Panc1 (cell line): ENCODE results near the gene SYT1. TPM values are rescaled to one million over a fixed set of nuclear protein-coding genes. Genes with fewer than 3 reads are reported as not detected.

Source experiments
- ATAC-seq: fragments of 200-7000 bp; cut with Tn5 transposase; 2 replicates; pipeline ENCODE4 v1.9.1; 2020; ENCODE audit warnings: mild to moderate bottlenecking, moderate library complexity
- BruUV-seq: library from RNA; stranded (reverse); fragments of 400-500 nt; replicated peaks from 2 replicates; lab custom pipeline; 2021; lab: Mats Ljungman, UMichigan
- CTCF ChIA-PET: fragments of 300-600 bp; sonication (Branson Sonifier 250); formaldehyde crosslinking; loops from one replicate; lab custom pipeline; 2022; ENCODE audit warnings: antibody characterized with exemption; lab: Charles Lee
- POLR2A ChIA-PET: fragments of 300-600 bp; sonication (Branson Sonifier 250); formaldehyde crosslinking; loops from one replicate; lab custom pipeline; 2022; ENCODE audit warnings: antibody characterized with exemption; lab: Charles Lee
- DNase-seq: peaks from one replicate; pipeline ENCODE4 v3.0.0-alpha.2; 2010; ENCODE audit warnings: low read depth, low spot score
- H3K27ac ChIP-seq: 2 replicates; pipeline ENCODE4 v1.5.1; 2011; ENCODE audit warnings: mild to moderate bottlenecking, low read length, inconsistent platforms
- H3K27me3 ChIP-seq: fragments of 200-500 bp; sonication (Bioruptor generic); 2 replicates; pipeline ENCODE4 v1.6.0; 2014; ENCODE audit warnings: low read length, inconsistent platforms; ENCODE audit not compliant: control insufficient read depth, insufficient read depth
- H3K36me3 ChIP-seq: fragments of 200-500 bp; sonication (Bioruptor generic); 2 replicates; pipeline ENCODE4 v1.5.1; 2014; ENCODE audit warnings: inconsistent platforms, mild to moderate bottlenecking, low read length, moderate library complexity; ENCODE audit not compliant: control insufficient read depth, insufficient read depth
- H3K4me1 ChIP-seq: 2 replicates; pipeline ENCODE4 v1.5.1; 2011; ENCODE audit warnings: inconsistent platforms, mild to moderate bottlenecking, low read length, moderate library complexity; ENCODE audit not compliant: control insufficient read depth, insufficient read depth
- H3K4me3 ChIP-seq, 2 experiments: 2 replicates each; pipeline ENCODE4 v1.5.1; 2011 to 2012; ENCODE audit warnings: low read depth in 2 of 2, low read length in 2 of 2, mild to moderate bottlenecking in 2 of 2, inconsistent platforms in 1 of 2, moderate library complexity in 1 of 2
- H3K9me3 ChIP-seq: fragments of 200-500 bp; sonication (Bioruptor generic); 2 replicates; pipeline ENCODE4 v1.5.1; 2014; ENCODE audit warnings: low read depth, mild to moderate bottlenecking, inconsistent platforms, low read length, moderate library complexity; ENCODE audit not compliant: control insufficient read depth, insufficient read depth
- CTCF ChIP-seq: fragments of 450-650 bp; IDR thresholded peaks from 2 replicates; pipeline ENCODE4 v1.5.1; 2017; ENCODE audit warnings: mild to moderate bottlenecking
- POLR2AphosphoS5 ChIP-seq: IDR thresholded peaks from 2 replicates; pipeline ENCODE4 v1.6.1; 2012; ENCODE audit warnings: mild to moderate bottlenecking, low read depth, low read length, moderate library complexity
- REST ChIP-seq, 2 experiments: IDR thresholded peaks; 2 replicates each; pipeline ENCODE4 v1.6.1; 2011 to 2012; ENCODE audit warnings: low read depth in 2 of 2, control low read depth in 1 of 2, low read length in 1 of 2, mild to moderate bottlenecking in 1 of 2, moderate library complexity in 1 of 2; ENCODE audit not compliant: insufficient read depth in 1 of 2
- SIN3A ChIP-seq: IDR thresholded peaks from 2 replicates; pipeline ENCODE4 v1.6.1; 2012; ENCODE audit warnings: low read depth, mild to moderate bottlenecking, low read length, moderate library complexity, borderline replicate concordance; ENCODE audit not compliant: insufficient read depth
- TCF7L2 ChIP-seq: IDR thresholded peaks from 2 replicates; pipeline ENCODE4 v1.6.1; 2011; ENCODE audit warnings: mild to moderate bottlenecking, low read depth, low read length, inconsistent platforms
- in situ Hi-C: cut with HindIII; loops from 2 replicates; pipeline ENCODE4 v1.10.0; 2016; ENCODE audit warnings: low sequenced_read_pairs, low pct_unique_long_range_greater_than_20kb
- intact Hi-C: fragments of 100-400 bp; cut with micrococcal nuclease; formaldehyde crosslinking; loops from one replicate; pipeline ENCODE4 v1.10.0; 2022; ENCODE audit not compliant: unreplicated experiment
- total RNA-seq: library from RNA; stranded (reverse); gene quantifications from one replicate; pipeline ENCODE4 v1.2.1, GENCODE V29; 2021; ENCODE audit not compliant: unreplicated experiment

SYT1 gene
- total RNA-seq, 1 experiment from 2014 or later, result 3.0 TPM

GRCh38 chr12:79262938-79263337, 398.4 kb downstream of the SYT1 start:
- CTCF ChIA-PET, result no interaction called here
- TF ChIP-seq POLR2AphosphoS5 (no peak), SIN3A (no peak), CTCF (no peak), TCF7L2 (no peak), REST (IDR thresholded peaks at IDR 0.05; ENCODE audit: insufficient read depth in 1 of 2, low read depth in 2 of 2, low read length in 1 of 2) (no peak)
- Histone ChIP-seq H3K36me3 (no peaks in the 10 kb centered on the region), H3K27me3 (no peaks in the 10 kb centered on the region), H3K4me1 (no peaks in the 10 kb centered on the region), H3K27ac (no peak overlapping the region), H3K4me3 (no peak overlapping the region), H3K9me3 (no peaks in the 10 kb centered on the region)
- intact Hi-C loops (no loop called here), in situ Hi-C loops (no loop called here)
- POLR2A ChIA-PET, result no interaction called here
- DNase-seq (no peak), ATAC-seq (no peak)
- no TSS peak for BruUV-seq

- TF ChIP-seq SIN3A (no peak), TCF7L2 (no peak), POLR2AphosphoS5 (no peak), CTCF (no peak)
- ATAC-seq, result no peak
- no peaks in the 10 kb centered on the region for H3K36me3 ChIP-seq
- BruUV-seq, result no TSS peak
- ChIA-PET CTCF (no interaction called here), POLR2A (no interaction called here)
- H3K27me3 ChIP-seq, result no peaks in the 10 kb centered on the region
- H3K4me3 ChIP-seq, result no peak overlapping the region
- H3K27ac ChIP-seq, result no peak overlapping the region
- in situ Hi-C loops, result no loop called here
- no peak for DNase-seq
- intact Hi-C loops, result no loop called here
- H3K4me1 ChIP-seq, result no peaks in the 10 kb centered on the region
- H3K9me3 ChIP-seq, result no peaks in the 10 kb centered on the region
These were observed 402.0 kb downstream of the SYT1 start for GRCh38 chr12:79266343-79267144.
